Activated effector memory CD4-positive, alpha-beta T cell treated with anti-CD3 and anti-CD28 coated beads, Interleukin-2, amount 50 U/mL, for 16 hours (primary cell): Measurements from ENCODE around the gene G6PC2.
"Not testable (repeated sequence)": the region's sequence is repeated elsewhere in the genome, so short reads cannot be mapped to it uniquely, and the experiment has no call there.

Experiments used
- DNase-seq: peaks from one replicate; pipeline ENCODE4 v3.0.0-alpha.2; 2020

G6PC2 gene

GRCh38 chr2:168907940-168908662, 7.0 kb downstream of the G6PC2 start:
- DNase-seq = no peak

- no peak for DNase-seq
These were observed 9.2 kb downstream of the G6PC2 start for GRCh38 chr2:168910330-168910729.

- no peak for DNase-seq
These were observed 11.4 kb downstream of the G6PC2 start for GRCh38 chr2:168912466-168912865.

GRCh38 chr2:168912901-168913369, 11.8 kb downstream of the G6PC2 start:
- DNase-seq = no peak

- no peak for DNase-seq
These were observed 12.4 kb downstream of the G6PC2 start for GRCh38 chr2:168913495-168913894.

GRCh38 chr2:168915441-168916330, 14.6 kb downstream of the G6PC2 start:
- no peak for DNase-seq

- no peak for DNase-seq
These were observed 15.2 kb downstream of the G6PC2 start for GRCh38 chr2:168916331-168916675.

GRCh38 chr2:168920504-168921157, 19.5 kb downstream of the G6PC2 start:
- no peak for DNase-seq

GRCh38 chr2:168926621-168927386, 25.7 kb downstream of the G6PC2 start:
- DNase-seq = no peak

- DNase-seq = no peak
These were observed 27.2 kb downstream of the G6PC2 start for GRCh38 chr2:168928113-168928831.

- no peak for DNase-seq
These were observed 27.9 kb downstream of the G6PC2 start for GRCh38 chr2:168929031-168929430.

- no peak for DNase-seq
These were observed 29.2 kb downstream of the G6PC2 start for GRCh38 chr2:168930242-168930641.

- DNase-seq = not testable (repeated sequence)
These were observed 31.1 kb downstream of the G6PC2 start for GRCh38 chr2:168932174-168932573.

- DNase-seq = no peak
These were observed 33.7 kb downstream of the G6PC2 start for GRCh38 chr2:168934826-168935225.

- no peak for DNase-seq
These were observed 34.9 kb downstream of the G6PC2 start for GRCh38 chr2:168935810-168936581.

GRCh38 chr2:168939061-168939460, 38.0 kb downstream of the G6PC2 start:
- no peak for DNase-seq

- DNase-seq = no peak
These were observed 38.8 kb downstream of the G6PC2 start for GRCh38 chr2:168939918-168940317.

- no peak for DNase-seq
These were observed 40.2 kb downstream of the G6PC2 start for GRCh38 chr2:168941297-168941696.

GRCh38 chr2:168944065-168944464, 43.0 kb downstream of the G6PC2 start:
- no peak for DNase-seq

GRCh38 chr2:168945508-168945907, 44.4 kb downstream of the G6PC2 start:
- no peak for DNase-seq

GRCh38 chr2:168948621-168949212, 47.6 kb downstream of the G6PC2 start:
- no peak for DNase-seq
